Stimulated activated naive CD4-positive, alpha-beta T cell treated with Interleukin-2 at 50 U/mL for 16 hours (primary cell): Measurements from ENCODE around the gene SESN1.
A peak's percentile ranks its signal among the peaks of the same experiment; 100 is the strongest.
"Not testable (repeated sequence)": the region's sequence is repeated elsewhere in the genome, so short reads cannot be mapped to it uniquely, and the experiment has no call there.

Experiments used
- DNase-seq: peaks from one replicate; lab custom pipeline; 2025; lab: John Stamatoyannopoulos, UW

Gene SESN1

DNA sequence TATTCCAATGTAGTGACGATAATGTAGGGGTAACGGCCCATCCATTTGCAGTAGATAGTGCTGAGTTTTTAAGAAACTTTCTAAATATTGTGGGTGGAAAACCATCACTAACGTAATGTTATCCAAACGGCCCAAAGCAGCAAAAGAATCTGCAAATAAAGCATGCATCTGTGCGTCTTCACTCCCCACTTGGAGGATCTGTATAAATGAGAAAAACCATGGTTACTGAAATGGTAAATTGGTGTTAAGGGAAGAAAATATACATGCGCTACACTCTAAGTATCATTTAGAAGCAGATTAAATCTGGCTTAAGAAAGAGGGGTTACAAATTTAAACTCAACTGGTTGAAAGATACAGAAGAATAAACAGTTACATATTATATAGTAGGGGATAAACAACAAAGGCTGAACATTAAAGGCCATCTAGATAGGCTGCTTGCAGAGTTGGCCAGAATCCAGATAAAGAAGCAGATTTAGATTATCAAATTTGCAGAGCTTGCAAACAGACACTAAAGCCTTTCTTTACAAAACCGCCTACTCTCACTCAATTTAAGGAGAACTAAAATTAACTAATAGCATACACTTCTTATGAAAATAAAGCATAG lies 93.3 kb downstream of the SESN1 start:
- no peak for DNase-seq

DNA sequence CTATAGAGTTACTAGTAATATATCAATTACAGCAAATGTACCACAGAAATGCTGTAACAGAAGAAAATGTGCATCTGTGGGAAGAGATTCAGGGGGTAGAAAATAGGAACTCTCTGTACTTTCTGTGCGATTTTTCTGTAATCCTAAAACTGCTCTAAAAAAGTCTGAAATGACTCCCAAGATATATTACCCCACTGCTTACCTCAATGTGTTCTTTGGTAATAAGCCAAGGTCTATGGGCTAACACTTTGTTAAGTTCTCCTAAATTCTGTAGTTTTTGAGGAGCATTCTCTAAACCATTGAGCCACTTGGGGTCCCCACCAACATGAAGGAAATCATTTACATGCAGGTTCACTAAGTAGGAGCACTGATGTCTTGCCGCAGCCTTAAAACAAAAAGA lies 94.4 kb downstream of the SESN1 start:
- DNase-seq = no peak

DNA sequence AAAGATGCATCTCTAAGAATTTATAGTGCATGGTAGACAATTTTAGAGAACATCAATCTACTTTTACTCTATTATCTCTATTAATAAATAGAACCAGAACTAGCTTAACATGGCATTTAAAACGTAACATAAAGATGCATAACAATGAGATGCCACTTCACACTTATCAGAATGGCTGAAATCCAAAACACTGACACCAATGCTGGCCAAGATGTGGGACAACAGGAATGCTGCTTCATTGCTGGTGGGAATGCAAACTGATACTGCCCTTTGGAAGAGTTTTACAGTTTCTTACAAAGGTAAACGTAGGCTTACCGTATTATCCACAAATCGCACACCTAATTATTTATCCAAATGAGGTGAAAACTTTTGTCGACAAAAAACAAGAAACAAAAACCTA lies 95.2 kb downstream of the SESN1 start:
- no peak for DNase-seq

DNA sequence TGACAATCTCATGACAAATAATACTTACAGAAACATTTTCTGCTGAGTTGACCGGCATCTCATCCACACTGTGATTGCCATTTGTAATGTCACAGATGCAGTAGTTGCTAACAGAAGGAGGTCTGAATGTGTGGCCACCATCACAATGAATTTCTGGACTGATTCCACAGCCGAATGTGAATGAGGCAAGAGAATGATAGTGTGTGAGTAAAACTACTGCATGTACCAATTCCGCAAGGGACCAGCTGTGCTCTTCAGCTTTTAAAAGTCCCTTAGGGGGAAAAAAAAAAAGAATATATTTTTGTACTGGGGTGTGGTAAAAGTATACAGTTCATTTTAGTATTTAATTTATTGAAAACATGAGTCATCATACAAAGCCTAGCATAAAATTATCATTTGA lies 96.2 kb downstream of the SESN1 start:
- no peak for DNase-seq

DNA sequence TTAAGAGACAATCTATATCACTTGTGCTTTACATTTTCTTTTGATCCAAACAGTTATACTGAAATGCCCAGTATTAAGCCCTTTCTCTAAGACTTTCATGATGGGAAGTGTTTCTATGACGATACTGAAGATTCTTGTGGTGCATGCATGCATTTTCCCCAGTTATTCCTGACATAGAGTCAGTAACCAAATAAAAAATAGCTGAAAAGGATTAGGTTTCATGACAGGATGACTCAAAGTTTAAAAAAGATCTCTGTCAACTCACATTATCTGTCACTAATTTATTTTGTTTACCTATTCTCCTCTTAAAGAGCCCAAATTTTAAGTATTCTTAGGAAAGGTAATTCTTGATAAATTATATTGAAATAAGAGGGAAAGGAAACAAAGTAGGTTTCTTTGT lies 98.4 kb downstream of the SESN1 start:
- no peak for DNase-seq

DNA sequence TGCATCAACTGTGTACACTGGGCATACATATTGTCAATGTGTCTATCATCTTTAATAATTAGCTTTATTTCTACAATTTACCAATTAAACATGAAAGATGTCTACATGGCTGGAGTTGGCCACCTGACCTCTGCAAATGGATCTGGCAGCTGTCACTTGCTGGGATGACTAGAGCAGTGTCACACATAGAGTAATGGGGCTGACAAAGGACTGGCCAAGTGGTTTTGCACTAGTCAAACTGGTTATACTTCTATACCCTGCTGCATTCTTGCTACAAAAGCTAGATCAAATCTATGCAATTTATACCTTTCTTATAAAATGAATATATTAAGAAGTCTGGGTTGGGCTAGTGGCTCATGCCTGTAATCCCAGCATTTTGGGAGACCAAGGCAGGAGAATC lies 99.3 kb downstream of the SESN1 start:
- no peak for DNase-seq

DNA sequence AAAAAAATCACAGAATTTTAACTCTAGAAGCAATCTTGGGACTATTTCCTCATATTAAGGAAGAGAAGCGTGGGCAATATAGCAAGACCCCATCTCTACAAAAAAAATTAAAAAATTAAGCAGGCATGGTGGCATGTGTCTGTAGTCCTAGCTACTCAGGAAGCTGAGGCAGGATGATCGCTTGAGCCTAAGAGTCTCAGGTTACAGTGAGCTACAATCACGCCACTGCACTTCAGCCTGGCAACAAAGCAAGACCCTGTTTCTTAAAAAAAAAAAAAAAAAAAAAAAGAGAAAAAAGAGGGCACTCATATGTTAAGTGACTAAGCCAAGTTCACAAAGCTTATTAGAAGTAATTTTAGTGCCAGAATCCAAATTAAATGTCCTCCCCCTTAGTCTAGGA lies 100.8 kb downstream of the SESN1 start:
- DNase-seq = no peak

DNA sequence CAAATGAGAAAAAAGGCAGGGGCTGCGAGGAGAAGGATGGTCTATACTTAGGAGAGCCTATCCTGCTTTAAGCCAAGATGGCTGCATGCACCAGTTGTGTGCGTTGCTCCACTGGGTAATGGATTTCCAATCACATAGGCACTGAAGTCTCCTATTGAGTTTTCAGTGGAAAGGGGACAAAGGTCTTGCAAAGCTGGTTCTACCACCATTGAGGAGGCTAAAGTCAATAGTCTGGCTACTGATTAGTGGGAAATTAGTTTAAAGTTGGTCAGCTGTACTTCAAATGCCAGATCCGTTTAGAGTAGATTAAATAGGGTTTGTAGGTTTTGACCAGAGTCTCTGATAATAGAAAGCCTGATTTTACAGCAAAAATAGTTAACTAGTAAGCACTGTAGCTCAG lies 104.9 kb downstream of the SESN1 start:
- no peak for DNase-seq

DNA sequence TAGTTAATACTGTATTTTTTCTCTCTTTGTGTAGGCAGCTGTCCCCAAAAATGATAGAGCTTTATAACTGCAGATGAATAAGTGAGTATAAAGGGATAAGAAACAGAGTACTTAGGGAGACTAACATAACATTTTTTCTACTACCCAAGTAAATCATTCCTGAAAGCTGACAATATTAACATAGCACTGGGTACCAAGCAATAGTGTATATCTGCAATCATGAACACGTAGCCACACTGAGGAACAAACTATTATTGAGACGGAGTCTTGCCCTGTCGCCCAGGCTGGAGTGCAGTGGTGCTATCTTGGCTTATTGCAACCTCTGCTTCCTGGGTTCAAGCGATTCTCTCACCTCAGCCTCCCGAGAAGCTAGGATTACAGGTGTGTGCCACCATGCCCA lies 105.9 kb downstream of the SESN1 start:
- DNase-seq = no peak

DNA sequence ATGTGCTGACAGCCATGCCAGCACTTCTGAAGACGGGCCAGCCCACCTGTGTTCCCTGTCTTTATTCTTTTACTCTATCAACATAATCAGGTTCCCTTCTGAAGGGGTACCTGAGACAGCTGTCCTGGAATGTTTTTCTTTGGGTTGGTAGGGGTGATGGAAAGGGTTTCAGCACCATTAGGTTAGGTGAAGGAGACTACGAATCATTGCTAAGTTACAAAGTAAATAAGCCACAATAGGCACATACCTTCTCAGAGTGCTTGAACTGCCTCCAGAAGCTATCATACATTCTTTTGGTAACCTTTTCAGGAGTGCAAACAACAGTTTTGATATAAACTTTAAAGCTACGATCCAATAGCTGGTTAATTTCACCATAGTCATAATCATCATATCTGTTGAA lies 106.3 kb downstream of the SESN1 start:
- DNase-seq = no peak

DNA sequence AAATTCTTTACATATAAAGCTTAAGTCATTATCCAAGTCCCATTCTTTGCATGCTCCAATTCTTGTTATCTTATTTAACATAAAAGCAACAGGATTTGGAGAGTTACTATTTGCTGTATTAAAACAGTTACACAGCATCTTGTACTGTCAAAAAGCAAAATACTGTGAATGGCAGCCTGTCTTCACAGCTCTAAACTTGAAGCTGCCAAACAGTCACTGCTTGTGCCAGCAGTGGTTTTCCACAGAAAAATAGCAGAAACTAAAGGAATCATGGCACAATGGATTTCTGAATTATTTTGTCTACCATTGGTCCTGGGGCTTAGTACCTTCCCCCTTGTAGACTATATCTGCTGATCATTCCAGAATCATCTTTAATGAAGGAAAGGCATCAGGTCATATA lies 107.5 kb downstream of the SESN1 start:
- DNase-seq = no peak

DNA sequence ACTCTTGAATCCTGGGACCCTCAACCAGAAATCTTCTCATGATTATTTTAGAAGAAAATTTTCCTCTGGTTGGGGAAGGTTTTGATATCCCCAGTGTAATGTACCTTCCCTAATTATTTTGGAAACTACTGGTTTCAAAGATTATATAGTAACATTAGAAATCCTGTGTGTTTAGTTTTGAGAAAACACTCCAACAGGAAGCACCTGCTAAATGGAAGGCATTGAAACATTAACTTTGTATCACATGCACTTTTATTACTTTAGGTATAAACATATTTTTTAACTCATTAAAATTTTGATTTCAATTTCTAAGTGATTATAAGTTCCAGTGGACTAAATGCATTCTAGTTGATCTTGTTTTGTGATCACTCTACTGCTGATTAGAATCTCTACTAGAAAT lies 109.3 kb downstream of the SESN1 start:
- DNase-seq = no peak

DNA sequence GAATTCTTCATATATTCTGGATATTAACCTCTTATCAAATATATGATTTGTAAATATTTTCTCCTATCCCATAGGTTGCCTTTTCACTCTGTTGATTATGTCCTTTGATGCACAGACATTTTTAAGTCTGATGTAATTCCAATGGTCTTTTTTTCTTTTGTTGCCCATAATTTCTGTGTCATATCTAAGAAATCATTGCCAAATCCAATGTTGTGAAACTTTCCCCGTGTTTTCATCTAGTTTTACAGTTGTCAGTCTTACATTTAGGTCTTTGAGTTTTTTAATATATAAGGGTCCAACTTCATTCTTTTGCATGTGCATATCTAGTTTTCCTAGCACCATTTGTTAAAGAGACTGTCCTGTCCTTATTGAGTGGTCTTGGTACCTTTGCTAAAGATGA lies 111.5 kb downstream of the SESN1 start:
- DNase-seq = no peak

DNA sequence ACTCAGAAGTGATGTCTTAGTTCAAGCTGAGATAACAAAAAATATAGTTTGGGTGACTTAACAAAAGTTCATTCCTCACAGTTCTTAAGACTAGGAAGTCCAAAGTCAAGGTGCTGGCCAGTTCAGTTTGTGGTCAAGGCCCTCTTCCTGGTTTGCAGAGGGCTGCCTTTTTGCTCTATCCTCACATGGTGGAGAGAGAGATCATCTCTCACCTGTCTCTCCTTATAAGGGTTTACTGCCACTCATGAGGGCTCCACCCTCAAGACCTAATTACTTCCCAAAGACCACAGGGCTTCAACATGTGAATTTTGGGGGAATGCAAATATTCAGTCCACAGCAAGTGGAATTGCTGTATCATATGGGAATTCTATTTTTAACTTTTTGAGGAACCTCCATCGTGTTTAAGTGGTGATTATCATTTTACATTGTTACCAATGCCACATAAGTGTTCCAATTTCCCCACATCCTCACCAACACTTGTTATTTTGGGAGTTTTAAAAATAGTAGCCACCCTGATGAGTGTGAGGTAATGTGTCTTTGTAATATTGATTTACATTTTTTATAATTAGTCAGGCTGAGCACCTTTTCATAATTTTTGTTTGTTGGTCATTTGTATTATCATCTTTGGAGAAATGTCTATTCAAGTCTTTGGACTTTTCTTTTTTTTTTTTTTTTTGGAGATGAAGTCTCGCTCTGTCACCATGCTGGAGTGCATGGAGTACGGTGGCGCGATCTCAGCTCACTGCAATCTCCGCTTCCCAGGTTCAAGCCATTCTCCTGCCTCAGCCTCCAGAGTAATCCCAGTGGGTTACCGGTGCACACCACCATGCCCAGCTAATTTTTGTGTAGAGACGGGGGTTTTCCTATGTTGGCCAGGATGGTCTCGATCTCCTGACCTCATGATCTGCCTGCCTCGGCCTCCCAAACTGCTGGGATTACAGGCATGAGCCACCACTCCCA lies 112.2 kb downstream of the SESN1 start:
- DNase-seq = no peak

DNA sequence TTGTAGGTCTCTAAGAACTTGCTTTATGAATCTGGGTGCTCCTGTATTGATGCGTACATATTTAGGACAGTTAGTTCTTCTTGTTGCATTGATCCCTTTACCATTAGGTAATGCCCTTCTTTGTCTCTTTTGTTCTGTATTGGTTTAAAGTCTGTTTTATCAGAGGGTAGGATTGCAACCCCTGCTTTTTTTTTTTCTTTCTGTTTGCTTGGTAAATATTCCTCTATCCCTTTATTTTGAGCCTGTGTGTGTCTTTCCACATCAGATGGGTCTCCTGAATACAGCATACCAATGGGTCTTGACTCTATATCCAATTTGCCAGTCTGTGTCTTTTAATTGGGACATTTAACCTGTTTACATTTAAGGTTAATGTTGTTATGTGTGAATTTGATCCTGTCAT lies 116.0 kb downstream of the SESN1 start:
- not testable (repeated sequence) for DNase-seq

DNA sequence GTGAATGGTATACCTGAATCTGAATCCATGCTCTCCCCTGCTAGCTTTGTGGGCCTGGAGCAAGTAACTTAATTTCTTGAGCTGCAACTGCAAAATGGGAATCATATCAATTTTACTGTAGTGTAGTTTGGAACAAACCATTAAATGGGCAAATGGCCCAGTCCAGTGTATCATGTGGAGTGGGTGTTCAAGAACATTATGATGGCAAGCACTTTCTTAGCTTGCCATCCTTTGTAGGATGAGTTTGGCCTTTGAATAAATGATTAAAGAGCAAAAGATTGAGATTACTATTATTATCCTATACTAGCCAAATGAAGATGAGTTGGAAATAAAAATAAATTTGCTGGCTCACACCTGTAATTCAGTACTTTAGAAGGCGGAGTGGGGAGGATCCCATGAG lies 120.4 kb downstream of the SESN1 start:
- DNase-seq = no peak

DNA sequence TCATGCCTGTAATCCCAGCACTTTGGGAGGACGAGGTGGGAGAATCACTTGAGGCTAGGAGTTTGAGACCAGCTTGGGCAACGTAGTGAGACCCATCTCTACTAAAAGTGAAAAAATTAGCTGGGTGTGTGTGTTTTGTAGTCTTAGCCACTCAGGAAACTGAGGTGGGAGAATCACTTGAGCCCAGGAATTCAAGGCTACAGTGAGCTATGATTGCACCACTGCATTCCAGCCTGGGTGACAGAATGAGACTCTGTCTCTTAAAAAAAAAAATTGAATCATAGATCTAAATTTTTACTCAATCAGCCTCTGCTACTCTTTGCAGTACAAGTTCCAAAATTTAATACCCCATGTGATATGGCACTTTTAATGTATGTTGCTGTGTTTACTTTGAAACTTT lies 124.9 kb downstream of the SESN1 start:
- no peak for DNase-seq

DNA sequence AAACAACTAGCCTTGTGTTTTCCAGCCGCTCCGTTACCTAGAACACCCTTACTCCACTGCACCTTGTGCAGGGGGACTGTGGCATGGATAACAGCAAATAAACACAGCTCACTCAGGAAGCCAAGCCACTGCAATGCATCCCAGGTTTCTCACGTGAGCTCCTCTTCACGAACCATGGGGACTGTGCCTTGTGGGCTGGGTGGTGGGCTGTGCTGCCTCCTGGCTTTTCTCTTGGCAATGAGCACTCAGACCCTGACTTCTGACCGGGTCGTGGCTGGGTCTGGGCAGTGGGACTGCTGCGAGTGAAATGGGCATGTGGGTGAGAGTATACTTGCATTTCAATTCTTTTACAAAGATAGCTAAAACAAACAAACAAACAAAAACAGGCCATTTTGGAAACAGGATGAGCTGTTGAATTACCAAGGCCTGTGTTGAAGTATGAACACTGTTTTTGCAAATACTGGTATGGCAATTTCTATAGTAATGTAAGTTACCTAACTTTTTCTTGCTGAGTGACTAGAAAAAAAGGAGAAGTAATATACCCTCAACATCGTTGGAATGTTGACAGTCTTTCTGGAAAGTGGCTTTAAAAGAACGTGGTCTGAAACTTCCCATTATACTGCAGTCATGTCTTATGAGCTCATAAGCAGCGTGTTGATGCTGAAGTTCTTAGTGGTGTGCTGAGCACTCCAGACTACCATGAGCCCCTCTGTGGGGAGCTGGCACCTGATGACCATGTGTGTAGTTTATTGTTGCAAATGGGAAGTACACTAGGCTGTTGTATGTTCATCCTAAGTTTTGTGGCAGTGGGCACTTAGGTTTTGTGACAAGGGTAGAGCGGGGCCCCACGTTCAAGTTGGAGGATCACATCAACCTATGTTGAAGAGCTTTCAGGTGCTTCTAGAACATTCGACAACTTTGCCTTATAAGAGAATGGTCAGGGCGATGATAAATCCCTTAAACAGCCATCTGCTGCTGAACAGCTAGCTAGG lies 126.0 kb downstream of the SESN1 start:
- no peak for DNase-seq

DNA sequence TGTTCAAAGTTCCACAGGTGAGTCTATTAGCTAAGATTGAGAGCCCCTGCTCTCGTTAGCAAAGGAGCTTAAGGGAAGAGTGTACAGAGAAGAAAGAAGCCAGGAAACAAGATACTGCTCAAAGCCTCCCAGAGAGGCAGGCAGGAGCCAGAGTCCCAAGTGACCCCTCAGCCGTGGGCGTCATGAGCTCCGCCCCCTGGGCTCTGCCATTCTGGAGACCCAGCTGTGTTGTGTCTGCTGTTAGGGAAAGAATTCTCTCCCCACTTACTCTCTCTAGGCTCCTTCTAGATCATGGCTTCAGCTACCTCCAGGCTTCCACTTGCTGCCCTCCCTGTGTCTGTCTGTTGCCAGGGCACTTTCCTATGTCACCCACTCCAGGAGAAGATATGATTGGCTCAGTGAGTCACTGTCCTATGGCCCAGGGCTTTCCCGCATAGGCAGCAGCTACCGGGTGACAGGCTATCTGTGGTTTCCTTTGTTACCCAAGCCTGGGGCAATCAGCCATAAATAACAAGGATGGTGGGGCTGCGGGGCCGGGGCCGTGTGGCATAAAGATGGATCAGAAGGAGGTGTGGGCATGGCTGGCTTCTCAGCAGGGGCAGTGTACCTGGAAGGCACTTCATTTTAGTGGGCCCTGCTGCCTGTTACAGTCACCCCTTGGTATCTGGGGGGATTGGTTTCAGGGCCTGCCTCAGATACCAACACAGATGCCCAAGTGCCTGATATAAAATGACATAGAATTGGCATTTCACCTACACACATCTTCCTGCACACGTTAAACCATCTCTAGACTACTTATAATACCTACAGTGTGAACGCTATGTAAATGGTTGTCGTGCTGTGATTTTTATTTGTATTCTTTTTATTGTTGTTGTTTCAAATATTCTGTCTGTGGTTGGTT lies 127.5 kb downstream of the SESN1 start:
- peak; percentile 8 for DNase-seq

DNA sequence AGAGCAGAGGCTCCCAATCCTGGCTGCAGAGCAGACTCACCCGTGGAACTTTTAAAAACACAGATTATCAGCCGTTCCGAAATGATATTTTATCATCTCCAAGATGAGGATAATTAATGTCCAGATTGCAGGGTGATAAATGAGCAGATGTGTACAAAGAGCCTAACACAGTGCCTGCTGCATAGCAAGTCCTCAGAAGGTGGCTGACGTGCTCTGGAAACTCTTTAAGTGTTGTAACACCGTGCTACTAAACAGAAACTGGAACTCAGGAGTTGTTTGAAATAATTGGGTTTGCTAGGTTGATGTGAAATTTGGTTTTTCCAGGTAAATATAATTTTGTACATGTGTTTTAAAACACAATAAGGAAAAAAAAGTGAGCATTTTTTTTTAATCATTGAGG lies 128.4 kb downstream of the SESN1 start:
- DNase-seq = no peak

DNA sequence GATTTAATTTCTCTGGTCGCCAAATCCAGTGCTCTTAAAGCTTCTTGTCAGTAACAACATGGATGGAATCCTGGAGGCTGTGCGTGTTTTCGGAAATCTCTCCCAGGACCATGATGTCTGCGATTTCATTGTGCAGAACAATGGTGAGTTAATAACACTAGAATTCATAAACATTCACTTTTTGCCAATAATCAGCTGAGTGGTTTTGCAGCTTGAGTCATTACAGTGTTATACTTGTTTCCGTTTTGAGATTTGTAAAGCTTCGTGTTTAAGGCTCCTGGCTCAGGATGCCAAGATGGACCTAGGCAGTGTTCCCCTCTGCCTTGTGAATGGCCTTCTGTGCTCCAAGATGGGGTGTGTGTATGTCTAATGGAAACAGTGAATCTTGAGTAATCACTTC lies 132.7 kb downstream of the SESN1 start:
- DNase-seq = no peak
